UCSD-AML1 (cell line): ENCODE data around the gene EIF4ENIF1.
"Not testable (repeated sequence)": the region's sequence is repeated elsewhere in the genome, so short reads cannot be mapped to it uniquely, and the experiment has no call there.

Experiments
- DNase-seq: peaks from one replicate; lab custom pipeline; 2025; ENCODE audit not compliant: unreplicated experiment; lab: John Stamatoyannopoulos, UW

EIF4ENIF1 gene

DNA sequence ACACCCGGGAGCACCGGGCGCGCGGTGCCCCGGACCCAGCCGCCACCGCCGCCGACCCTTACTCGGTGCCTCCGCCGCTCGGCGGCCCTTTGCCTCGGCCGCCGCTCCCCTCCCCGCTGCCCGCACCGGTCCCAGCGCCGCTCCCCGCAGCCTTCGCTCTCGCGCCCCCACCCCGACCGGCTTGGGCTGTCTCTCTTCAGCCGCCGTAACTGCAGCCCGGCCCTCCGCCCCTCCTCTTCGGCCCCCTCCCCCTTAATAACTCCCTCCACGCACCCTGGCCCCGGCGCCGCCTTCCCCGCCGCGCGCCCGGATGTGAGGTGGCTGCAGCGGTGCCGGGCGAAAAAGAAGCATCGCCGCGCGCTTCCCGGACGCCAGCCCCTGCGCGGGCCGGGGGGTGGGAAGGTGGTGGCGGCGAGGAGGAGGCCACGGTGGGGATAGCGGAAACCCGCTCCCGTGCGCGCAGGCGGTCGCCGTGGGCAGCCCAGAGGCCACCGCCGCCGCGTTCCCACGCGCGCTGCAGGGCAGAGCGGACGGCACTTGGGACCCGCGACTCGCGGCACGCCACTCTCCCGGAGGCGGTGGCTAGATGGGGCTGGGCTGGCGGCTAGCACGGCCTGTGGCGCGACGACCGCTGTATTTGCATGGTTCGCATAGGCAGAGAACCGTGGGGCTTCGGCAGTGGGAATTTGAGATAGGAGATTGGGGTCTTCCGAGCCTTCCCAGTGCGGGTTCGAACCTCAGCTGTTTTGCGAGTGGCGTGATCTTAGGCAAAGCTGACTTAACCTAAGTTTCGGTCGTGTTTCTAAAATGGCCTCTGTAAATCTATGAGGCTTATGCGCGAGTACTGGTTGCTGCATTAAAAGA lies at the start of gene EIF4ENIF1:
TSS of gene EIF4ENIF1 (minus strand) at position 211 of the 864 bp plus-strand sequence. CDS start 1,124 bp downstream, outside the sequence.
- peak; percentile 88 for DNase-seq

DNA sequence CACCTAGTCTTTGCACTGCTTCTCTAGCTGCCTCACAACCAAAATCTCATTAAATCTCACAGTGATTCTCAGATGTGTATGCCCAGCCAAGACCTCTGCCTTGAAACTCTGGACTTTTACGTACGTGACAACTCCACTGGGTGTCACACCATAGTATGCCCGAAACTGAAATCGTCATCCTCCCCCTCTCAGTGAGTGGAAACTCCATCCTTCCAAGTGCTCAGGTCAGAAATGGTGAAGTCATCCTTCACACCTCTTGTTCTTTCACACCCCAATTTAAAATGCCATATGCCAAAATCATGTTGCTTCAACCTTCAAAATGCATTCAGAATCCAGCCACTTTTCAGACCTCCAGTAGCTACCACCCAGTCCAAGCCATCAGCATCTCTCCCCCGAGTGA lies 49.2 kb upstream of the EIF4ENIF1 start:
- DNase-seq: no peak

GRCh38 chr22:31537019-31537535 lies 47.4 kb upstream of the EIF4ENIF1 start:
- DNase-seq: no peak

- no peak for DNase-seq
These were observed 43.7 kb upstream of the EIF4ENIF1 start for GRCh38 chr22:31533374-31533773.

DNA sequence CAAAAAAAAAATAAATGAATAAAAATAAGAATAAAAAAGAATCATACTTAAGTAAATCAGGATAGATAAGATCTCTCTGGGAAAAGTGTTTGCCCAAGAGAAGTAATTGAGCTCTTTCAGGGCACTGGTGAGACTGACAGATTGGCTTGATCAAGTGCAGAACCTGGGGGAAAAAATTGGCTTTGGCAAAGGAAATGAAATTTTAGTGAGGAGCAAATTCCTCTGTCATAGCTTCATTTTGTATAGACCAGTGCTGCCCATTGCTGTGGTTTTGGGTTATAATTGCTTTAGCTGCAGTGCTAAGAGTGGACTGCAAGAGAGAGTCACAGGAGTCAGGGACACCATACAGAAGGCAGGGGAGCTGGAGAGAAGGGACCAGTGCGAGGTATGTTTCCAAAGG lies 42.4 kb upstream of the EIF4ENIF1 start:
- no peak for DNase-seq

- DNase-seq: no peak
These were observed 41.2 kb upstream of the EIF4ENIF1 start for GRCh38 chr22:31530823-31531195.

- DNase-seq: no peak
These were observed 36.6 kb upstream of the EIF4ENIF1 start for GRCh38 chr22:31526270-31526669.

GRCh38 chr22:31524132-31524531 lies 34.5 kb upstream of the EIF4ENIF1 start:
- not testable (repeated sequence) for DNase-seq

DNA sequence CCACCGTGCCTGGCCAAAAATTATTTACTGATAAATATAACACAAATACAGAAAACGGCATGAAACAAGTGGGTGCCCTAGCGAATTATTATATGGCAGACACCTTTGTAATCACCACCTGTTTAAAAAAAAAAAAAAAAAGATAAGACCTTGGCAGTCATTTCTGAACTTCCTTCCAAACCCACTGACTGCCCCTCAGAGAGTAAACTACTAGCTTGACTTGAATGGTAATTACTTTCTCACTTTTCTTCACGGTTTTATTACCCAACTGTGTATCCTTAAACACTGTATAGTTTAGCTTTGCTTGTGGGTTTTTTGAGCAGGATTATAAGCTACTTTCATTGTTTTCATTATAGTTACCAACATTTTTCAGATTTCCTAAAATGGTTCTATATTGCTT lies 30.4 kb upstream of the EIF4ENIF1 start:
- DNase-seq: no peak

- no peak for DNase-seq
These were observed 19.6 kb upstream of the EIF4ENIF1 start for GRCh38 chr22:31509061-31509762.

DNA sequence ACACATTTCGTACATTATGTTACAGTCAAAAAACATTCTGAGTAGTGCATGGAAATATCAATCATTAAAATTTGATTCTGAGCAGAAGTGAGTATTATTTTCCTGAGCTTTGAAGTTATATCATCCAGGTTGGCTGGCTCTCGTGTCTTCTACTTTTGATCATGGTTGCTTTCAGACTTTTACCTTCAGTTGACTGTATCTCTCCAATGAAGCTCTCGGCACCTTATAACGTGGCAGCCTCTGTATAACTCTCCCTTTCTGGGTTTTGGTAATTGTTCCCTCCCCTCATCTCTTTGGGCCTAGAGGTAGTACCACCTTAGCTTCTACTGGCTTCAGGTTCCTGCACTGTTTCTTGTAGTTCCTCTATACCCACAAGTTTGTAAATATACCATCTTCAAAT lies 18.9 kb upstream of the EIF4ENIF1 start:
- no peak for DNase-seq

DNA sequence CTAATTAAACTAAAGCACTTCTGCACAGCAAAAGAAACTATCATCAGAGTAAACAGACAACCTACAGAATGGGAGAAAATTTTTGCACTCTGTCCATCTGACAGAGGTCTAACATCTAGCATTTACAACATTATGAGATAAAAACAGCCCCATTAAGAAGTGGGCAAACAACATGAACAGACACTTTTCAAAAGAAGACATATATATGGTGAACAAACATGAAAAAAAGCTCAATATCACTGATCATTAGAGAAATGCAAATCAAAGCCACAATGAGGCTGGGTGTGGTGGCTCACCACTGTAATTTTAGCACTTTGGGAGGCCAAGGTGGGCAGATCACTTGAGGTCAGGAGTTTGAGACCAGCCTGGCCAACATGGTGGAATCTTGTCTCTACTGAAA lies 17.9 kb upstream of the EIF4ENIF1 start:
- not testable (repeated sequence) for DNase-seq

DNA sequence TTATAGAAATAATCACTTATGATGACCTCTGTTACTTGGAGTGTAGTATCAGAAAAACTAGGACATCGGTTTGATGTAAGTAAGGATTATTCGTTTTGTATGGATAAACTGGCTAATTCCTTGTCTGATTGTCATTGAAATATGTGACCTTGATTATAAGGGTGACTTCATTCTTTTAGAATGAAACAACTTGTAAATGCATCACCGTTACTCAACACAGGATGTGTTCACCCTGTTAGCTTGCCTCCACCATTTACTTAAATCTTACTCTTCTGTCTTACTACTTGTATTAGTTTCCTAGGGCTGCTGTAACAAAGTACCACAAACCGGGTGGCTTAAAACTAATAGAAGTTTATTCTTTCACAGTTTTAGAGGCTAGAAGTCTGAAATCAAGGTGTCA lies 14.6 kb upstream of the EIF4ENIF1 start:
- DNase-seq: no peak

DNA sequence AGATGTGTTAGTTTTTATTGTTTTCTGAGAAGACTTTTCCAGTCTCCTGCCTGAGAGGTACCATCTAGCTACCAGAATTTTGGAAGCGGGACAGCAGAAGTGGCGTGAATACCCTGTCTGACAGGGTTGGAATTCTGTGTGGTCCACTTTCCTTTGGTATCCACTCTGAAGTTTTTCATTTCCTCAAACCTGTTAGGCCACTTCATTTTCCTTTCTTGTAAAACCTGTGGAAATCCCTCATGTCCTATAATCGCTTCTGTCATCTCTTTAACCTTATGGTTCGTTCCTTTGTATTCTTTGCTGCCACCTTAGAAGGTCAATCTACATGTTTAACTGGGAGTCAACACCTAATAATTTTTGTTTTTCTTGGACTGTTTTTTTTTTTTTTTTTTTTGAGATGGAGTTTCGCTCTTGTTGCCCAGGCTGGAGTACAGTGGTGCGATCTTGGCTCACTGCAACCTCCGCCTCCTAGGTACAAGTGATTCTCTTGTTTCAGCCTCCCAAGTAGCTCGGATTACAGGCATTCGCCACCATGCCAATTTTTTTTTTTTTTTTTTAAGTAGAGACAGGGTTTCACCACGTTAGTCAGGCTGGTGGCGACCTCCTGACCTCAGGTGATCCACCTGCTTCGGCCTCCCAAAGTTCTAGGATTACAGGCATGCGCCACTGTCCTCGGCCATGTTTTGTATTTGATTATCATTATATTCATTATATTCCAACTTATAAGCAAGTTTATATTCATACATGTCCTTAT lies 13.7 kb upstream of the EIF4ENIF1 start:
- DNase-seq: no peak

DNA sequence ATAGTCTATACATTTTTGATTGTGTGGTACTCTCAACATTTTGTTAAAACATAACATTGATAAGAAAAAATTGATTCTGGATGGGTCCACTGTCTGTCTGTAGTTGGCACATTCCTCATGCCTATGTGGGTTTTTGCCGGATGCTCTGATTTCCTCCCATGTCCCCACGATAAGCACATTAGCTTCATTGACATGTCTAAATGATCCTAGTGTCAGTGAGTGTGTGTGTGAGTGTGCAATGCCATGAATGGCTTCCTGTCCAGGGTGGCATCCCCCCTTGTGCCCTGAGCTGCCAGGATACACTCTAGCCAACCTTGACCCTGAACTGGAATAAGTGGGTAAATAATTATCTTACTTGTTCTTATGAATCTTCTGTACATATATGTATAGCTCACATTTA lies 12.1 kb upstream of the EIF4ENIF1 start:
- DNase-seq: no peak

- DNase-seq: no peak
These were observed 7.7 kb upstream of the EIF4ENIF1 start for GRCh38 chr22:31497148-31497938.

DNA sequence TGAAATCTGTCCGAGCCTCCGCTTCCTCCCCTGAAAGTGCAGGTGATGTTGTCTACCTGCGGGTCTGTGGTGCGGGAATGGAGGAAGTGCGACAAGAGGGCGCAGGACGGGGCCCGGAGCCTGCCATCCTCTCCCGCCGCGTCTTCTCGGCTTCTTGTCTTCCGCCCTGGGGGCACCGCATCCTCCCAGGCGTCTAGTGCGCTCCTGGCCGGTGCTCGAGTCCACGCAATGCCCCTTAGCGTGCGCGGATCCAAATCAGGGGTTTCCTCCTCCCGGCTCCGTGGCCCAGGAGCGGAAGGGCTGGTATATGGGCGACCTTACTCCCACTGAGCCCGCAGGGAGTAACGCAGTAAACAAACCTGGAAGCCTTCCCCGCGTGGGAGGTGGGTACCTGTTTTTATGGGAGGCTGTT lies 7.1 kb upstream of the EIF4ENIF1 start:
- DNase-seq: peak; percentile 53

- DNase-seq: peak; percentile 96
These were observed 6.5 kb upstream of the EIF4ENIF1 start, which contains the start of gene SFI1 for GRCh38 chr22:31496007-31496734. TSS of gene SFI1 (plus strand) at chr22:31496536. CDS start at chr22:31508285, 11,749 bp downstream.

- DNase-seq: no peak
These were observed 5.7 kb upstream of the EIF4ENIF1 start for GRCh38 chr22:31495343-31495742.

DNA sequence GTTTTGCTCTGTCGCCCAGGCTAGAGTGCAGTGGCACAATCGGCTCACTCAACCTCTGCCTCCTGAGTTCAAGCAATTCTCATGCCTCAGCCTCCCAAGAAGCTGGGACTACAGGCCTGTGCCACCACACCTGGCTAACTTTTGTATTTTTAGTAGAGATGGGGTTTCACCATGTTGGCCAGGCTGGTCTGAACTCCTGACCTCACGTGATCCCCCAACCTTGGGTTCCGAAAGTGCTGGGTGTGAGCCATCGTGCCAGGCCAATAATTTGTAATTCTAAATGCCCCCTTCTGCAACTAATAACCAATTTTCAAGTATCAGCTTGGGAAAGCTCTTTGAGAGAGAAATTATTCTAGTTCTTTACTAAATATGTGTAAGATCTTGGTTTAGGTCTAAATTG lies 3.7 kb upstream of the EIF4ENIF1 start:
- not testable (repeated sequence) for DNase-seq
